PC-9 (cell line): ENCODE data around the gene CHP1.

Source experiments
- CTCF ChIP-seq: fragments of 200-600 bp; sonication (generic); conservative IDR thresholded peaks from 2 replicates; pipeline ENCODE4 v1.6.1; 2017; ENCODE audit warnings: mixed run types, antibody characterized with exemption, mild to moderate bottlenecking, moderate library complexity
- EZH2 ChIP-seq: fragments of 200-600 bp; sonication (generic); IDR thresholded peaks from 2 replicates; pipeline ENCODE4 v1.8.0; 2017; ENCODE audit warnings: antibody characterized with exemption, low read depth

GRCh38 chr15:41251411-41251810, 20.3 kb downstream of the CHP1 start:
- no peak for TF ChIP-seq CTCF
- TF ChIP-seq EZH2 = no peak
